Renal pelvis (tissue), 4 donors: ENCODE data around the gene MFAP1. TPM values are rescaled to one million over a fixed set of nuclear protein-coding genes. Genes with fewer than 3 reads are reported as not detected.

Source experiments
- DNase-seq: peaks from one replicate; pipeline ENCODE4 v3.0.0-alpha.2; 2013
- polyA plus RNA-seq, 3 donors: library from polyadenylated mRNA; unstranded; fragments of 120-200 nt; gene quantifications; one replicate each; pipeline ENCODE4 v1.2.1, GENCODE V29; 2013; ENCODE audit not compliant: insufficient read length in 3 of 3

The MFAP1 gene
- polyA plus RNA-seq, 3 donors, result 58.3 to 74.3 (median 71.1) TPM

- DNase-seq, result no peak
These were observed 35.1 kb downstream of the MFAP1 start for GRCh38 chr15:43789409-43789808.

DNA sequence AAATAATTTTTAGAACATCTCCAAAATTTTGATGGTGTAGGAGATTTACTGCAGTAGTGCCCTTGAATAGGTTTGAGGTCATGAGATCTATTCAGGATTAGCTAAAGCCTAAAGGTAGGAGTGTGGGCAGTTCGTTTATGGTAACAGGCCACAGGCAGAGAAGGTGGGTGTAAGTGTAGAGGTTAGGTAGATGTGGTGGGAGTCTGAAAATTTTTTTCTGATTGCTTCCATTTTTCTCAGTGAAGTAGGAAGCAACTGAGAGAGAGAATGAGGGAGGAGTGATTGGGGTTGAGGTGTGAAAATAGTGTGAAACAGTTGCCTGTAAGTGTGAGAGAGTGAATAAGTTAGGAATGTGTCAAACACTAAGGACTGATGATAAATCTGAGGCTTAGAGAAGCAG, 45.5 kb downstream of the MFAP1 start:
- DNase-seq, result no peak

GRCh38 chr15:43777267-43777914, 47.1 kb downstream of the MFAP1 start:
- DNase-seq, result no peak

GRCh38 chr15:43776718-43777266, 47.7 kb downstream of the MFAP1 start, which contains the start of gene ELL3:
TSS of gene ELL3 (minus strand) at chr15:43776966. CDS start at chr15:43776901, 65 bp downstream.
- no peak for DNase-seq

DNA sequence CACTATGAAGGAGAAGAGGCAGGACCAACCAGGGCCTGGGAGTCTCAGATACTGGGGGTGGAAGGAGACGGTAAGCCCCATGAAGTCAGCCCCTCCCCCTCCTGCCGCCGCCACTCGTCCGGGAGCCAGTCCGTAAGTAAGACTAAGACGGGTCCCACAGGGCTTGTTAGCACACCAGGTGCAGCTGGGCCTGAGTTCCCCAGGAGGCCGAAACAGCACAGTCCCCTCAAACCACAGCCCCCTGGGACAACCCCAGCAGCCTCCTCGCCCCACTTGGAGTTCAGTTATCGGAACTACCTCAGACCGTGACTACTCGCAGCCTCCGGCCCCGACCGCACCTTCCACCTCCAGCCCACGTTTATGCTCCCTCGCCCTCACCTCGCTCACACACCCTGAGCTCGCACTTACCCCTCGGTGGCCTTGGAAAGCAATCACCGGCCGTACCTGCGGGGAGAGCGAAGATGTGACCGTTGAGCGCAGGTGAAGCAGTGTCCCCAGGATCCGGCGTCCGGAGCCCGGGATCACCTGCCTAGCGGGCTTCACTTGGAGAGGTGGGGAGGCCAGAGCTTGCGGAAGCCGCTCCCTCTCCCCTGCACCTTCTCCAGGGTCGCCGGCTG, 48.3 kb downstream of the MFAP1 start:
- DNase-seq, result no peak

- DNase-seq, result no peak
These were observed 49.0 kb downstream of the MFAP1 start for GRCh38 chr15:43775411-43775965.

GRCh38 chr15:43774062-43774461, 50.4 kb downstream of the MFAP1 start:
- no peak for DNase-seq

GRCh38 chr15:43772624-43773023, 51.9 kb downstream of the MFAP1 start:
- no peak for DNase-seq

DNA sequence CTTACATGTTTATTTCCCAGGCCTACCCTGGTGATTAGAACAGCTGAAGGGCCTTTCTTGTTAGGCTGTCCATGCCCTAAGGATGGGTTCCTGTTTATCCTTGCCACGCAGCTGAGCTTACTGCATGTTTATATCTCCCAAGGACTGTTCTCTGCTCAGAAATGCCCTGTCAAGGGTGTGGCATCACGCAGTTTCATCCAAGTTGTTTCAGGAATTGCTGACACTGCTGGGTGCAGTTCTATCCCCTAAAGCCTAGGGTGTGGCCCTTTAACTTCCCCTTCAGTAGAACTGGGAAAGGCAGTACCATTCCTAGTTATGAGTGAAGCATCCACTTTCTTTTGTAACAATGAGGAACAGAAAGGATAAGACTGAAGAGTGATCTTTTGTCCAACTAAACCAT, 52.7 kb downstream of the MFAP1 start:
- DNase-seq, result no peak

GRCh38 chr15:43769584-43770228, 54.8 kb downstream of the MFAP1 start:
- DNase-seq, result no peak

- DNase-seq, result no peak
These were observed 60.6 kb downstream of the MFAP1 start for GRCh38 chr15:43763819-43764446.

DNA sequence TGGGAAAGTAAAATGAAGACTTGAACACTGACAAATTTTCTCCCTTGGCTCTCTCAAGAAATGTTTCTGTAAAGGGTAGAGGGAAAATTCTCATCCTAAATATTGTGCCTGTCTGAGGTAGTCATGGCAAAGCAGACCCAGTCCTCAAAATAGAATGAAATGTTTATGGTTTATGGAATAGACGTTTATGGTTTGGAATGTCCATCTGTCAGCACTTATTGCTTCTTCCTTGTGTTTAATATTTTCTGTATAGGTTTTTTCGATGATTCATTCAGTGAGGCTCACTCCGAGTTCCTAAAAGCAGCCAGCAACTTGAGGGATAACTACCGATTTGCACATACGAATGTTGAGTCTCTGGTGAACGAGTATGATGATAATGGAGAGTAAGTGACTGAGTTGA, 61.7 kb downstream of the MFAP1 start:
- no peak for DNase-seq

Other genes starting within 250 kb of the MFAP1 start
- 10 to 100 TPM; 21.1 to 41.8 (median 36.1) TPM for gene PPIP5K1, start 234.5 kb downstream of the MFAP1 start, polyA plus RNA-seq
- gene CKMT1B, start 230.7 kb downstream of the MFAP1 start, polyA plus RNA-seq, result 1 to 10 TPM; 2.2 to 3.4 (median 3.2) TPM
- 1 to 10 TPM in 2 of 3 donors, under 1 TPM in 1; 0.63 to 1.8 (median 1.2) TPM for gene STRC, start 205.9 kb downstream of the MFAP1 start, polyA plus RNA-seq
- 10 to 100 TPM in 1 of 3 donors, 1 to 10 TPM in 2; 3.3 to 13.3 (median 9.4) TPM for gene CATSPER2, start 175.8 kb downstream of the MFAP1 start, polyA plus RNA-seq
- 1 to 10 TPM; 2.6 to 3.5 (median 3.3) TPM for gene CKMT1A, start 130.8 kb downstream of the MFAP1 start, polyA plus RNA-seq
- 100 to 1,000 TPM; 489 to 632 (median 518) TPM for gene PDIA3, start 78.3 kb downstream of the MFAP1 start, polyA plus RNA-seq
- 1 to 10 TPM; 3.1 to 3.2 (median 3.2) TPM for gene ELL3, start 47.7 kb downstream of the MFAP1 start, polyA plus RNA-seq
- gene SERF2, start 32.4 kb downstream of the MFAP1 start, polyA plus RNA-seq, result 100 to 1,000 TPM; 586 to 760 (median 676) TPM
- gene SERINC4, start 24.5 kb downstream of the MFAP1 start, polyA plus RNA-seq, result under 1 TPM in 2 of 3 donors, not detected in 1; 0.25 to 0.47 TPM
- gene HYPK, start 24.1 kb downstream of the MFAP1 start, polyA plus RNA-seq, result 10 to 100 TPM; 12.9 to 21.1 (median 13.3) TPM
- 10 to 100 TPM; 12.6 to 14.0 (median 13.9) TPM for gene WDR76, start 2.3 kb upstream of the MFAP1 start, polyA plus RNA-seq